Brain microvascular endothelial cell (primary cell): ENCODE results near the gene ZNF771.

ENCODE experiments used
- DNase-seq: peaks from one replicate; pipeline ENCODE4 v3.0.0-alpha.2; 2020
- H3K27ac ChIP-seq: fragments of 250-450 bp; sonication (Bioruptor Pico); 2 replicates; pipeline ENCODE4 v1.5.1; 2020; ENCODE audit warnings: mild to moderate bottlenecking, moderate library complexity
- H3K27me3 ChIP-seq: fragments of 250-450 bp; sonication (Bioruptor Pico); replicated peaks from 2 replicates; pipeline ENCODE4 v1.5.1; 2020; ENCODE audit warnings: mild to moderate bottlenecking
- H3K36me3 ChIP-seq: fragments of 250-450 bp; sonication (Bioruptor Pico); replicated peaks from 2 replicates; pipeline ENCODE4 v1.5.1; 2020; ENCODE audit warnings: mild to moderate bottlenecking
- H3K4me3 ChIP-seq: 2 replicates; pipeline ENCODE4 v1.5.1; 2011; ENCODE audit warnings: low read depth, mild to moderate bottlenecking, control low read depth, low read length, moderate library complexity
- CTCF ChIP-seq: IDR thresholded peaks from 2 replicates; pipeline ENCODE4 v1.5.1; 2011; ENCODE audit warnings: low read depth, mild to moderate bottlenecking, moderate library complexity, low read length, control low read depth, inconsistent platforms; ENCODE audit errors: missing control alignments
- in situ Hi-C: cut with HindIII; loops from 2 replicates; pipeline ENCODE4 v1.10.0; 2017; ENCODE audit warnings: low sequenced_read_pairs, low pct_ligation_motif_present

Gene ZNF771

GRCh38 chr16:30378236-30379157, 28.9 kb upstream of the ZNF771 start:
- in situ Hi-C loops, result no loop called here
- peak; percentile 97 for DNase-seq
- no peaks in the 10 kb centered on the region for H3K27me3 ChIP-seq

DNA sequence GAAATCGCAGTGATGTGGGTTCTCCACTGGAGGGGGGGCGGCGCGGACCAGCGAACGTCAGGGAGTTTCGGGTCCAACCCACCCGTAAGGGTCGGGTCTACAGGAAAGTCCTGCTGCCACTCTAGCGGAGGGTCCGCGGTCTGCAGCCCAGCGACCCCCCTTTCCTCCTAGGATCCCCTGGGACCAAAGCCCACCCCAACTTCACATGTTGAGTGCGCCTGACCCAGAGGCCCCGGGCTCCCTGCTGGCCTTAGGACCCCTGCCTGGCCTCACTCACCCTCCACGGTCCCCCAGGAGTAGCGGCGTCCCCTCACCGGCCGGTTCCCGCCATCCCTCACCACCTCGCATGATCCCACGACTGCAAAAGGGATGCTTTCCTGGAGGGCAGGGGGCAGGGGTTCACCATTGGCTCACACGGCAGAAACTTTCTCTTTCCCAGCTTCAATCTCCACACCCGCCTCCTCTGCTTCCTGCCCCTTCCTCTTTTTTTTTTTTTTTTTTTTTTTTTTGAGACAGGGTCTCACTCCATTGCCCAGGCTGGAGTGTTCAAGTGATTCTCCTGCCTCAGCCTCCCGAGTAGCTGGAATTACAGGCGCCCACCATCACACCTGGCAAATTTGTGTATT, 28.1 kb upstream of the ZNF771 start:
- H3K36me3 ChIP-seq, result no peaks in the 10 kb centered on the region
- no peaks in the 10 kb centered on the region for H3K27me3 ChIP-seq
- no peak for DNase-seq
- H3K4me3 ChIP-seq, result peak overlapping the region; percentile 79
- in situ Hi-C loops, result no loop called here
- no peak overlapping the region for H3K27ac ChIP-seq
- TF ChIP-seq CTCF, result no peak

More at GRCh38 chr16:30378236-30379157, 28.9 kb upstream of the ZNF771 start:
- TF ChIP-seq CTCF, result peak; percentile 56
- Histone ChIP-seq H3K4me3 (peak overlapping the region; percentile 79), H3K27ac (peak overlapping the region; percentile 97), H3K36me3 (no peaks in the 10 kb centered on the region)

DNA sequence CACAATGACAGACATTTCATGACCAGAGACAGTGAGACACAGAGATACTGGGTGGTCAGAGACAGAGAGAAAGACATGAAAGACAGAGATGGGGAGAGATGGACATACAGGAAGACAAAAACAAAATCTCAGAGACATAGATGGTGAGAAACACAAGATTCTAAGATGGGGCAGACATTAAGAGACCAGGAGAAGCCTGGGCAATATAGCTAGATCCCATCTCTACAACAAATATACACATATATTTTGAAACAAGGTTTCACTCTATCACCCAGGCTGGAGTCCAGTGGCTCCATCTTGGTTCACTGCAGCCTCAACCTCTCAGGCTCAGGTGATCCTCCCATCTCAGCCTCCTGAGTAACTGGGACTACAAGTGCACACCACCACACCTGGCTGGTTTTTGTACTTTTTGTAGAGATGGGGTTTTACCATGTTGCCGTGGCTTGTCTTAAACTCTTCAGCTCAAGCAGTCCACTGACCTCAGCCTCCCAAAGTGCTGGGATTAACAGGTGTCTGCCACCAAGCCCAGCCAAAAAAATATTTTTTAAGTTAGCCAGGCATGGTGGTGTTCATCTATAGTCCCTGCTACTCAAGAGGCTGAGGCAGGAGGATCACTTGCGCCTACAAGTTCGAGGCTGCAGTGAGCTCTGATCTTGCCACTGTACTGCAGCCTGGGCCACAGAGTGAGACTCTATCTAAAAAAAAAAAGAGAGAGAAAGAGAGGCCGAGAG, 27.2 kb upstream of the ZNF771 start:
- H3K4me3 ChIP-seq, result no peak overlapping the region

DNA sequence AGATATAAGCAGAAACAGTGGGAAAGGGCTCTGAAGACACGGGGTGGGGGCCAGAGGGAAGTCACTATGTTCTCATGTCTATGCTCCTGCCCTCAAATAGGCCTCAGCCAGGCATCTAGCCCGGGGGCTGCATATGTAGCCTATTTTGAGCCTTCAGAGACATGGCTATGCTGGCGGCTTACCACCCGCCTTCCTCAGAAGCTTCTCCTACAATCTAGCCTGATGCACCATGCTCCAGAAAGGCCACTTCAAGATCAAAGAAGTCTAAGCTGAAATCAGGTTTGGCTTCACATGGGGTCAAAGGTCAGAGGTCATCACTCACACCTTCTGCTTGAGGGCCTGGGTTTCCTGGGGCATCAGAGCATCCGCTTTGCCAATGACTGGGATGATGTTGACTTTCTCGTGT, 26.6 kb upstream of the ZNF771 start:
- no peak for TF ChIP-seq CTCF
- Histone ChIP-seq H3K4me3 (no peak overlapping the region), H3K36me3 (no peaks in the 10 kb centered on the region), H3K27ac (no peak overlapping the region), H3K27me3 (no peaks in the 10 kb centered on the region)
- in situ Hi-C loops, result no loop called here
- DNase-seq, result no peak

More for the DNA sequence above, 27.2 kb upstream of the ZNF771 start:
- H3K27me3 ChIP-seq, result no peaks in the 10 kb centered on the region
- DNase-seq, result no peak
- in situ Hi-C loops, result no loop called here
- TF ChIP-seq CTCF, result no peak
- no peaks in the 10 kb centered on the region for H3K36me3 ChIP-seq
- no peak overlapping the region for H3K27ac ChIP-seq

- Histone ChIP-seq H3K4me3 (no peak overlapping the region), H3K36me3 (no peaks in the 10 kb centered on the region), H3K27me3 (no peaks in the 10 kb centered on the region), H3K27ac (no peak overlapping the region)
- TF ChIP-seq CTCF, result no peak
- DNase-seq, result no peak
- in situ Hi-C loops, result no loop called here
Measured at GRCh38 chr16:30381291-30382041, 25.9 kb upstream of the ZNF771 start.
